ENCODE measurements around the gene AP3S2.
"Not testable (repeated sequence)": the region's sequence is repeated elsewhere in the genome, so short reads cannot be mapped to it uniquely, and the experiment has no call there.

The AP3S2 gene

GRCh38 chr15:89893696-89894447 lies at the start of gene AP3S2:
AP3S2 (minus strand) TSS chr15:89893994; CDS start chr15:89893949, 45 bp downstream.
- peak; percentile 83 for DNase-seq

GRCh38 chr15:89939910-89940309 lies 46.1 kb upstream of the AP3S2 start:
- DNase-seq, result no peak

GRCh38 chr15:89939377-89939776 lies 45.6 kb upstream of the AP3S2 start:
- DNase-seq, result not testable (repeated sequence)

GRCh38 chr15:89937365-89938350 lies 43.9 kb upstream of the AP3S2 start:
- DNase-seq, result no peak

GRCh38 chr15:89936786-89937265 lies 43.0 kb upstream of the AP3S2 start:
- no peak for DNase-seq

GRCh38 chr15:89936051-89936785 lies 42.4 kb upstream of the AP3S2 start:
- DNase-seq, result no peak

- DNase-seq, result no peak
These were observed 39.1 kb upstream of the AP3S2 start for GRCh38 chr15:89932880-89933279.

- DNase-seq, result no peak
These were observed 34.6 kb upstream of the AP3S2 start for GRCh38 chr15:89928421-89928820.

GRCh38 chr15:89926158-89926557 lies 32.4 kb upstream of the AP3S2 start:
- DNase-seq, result no peak

GRCh38 chr15:89917442-89918101 lies 23.8 kb upstream of the AP3S2 start:
- DNase-seq, result no peak

- DNase-seq, result no peak
These were observed 22.9 kb upstream of the AP3S2 start for GRCh38 chr15:89916660-89917059.

- peak; percentile 27 for DNase-seq
These were observed 19.0 kb upstream of the AP3S2 start, which contains the start of gene ARPIN for GRCh38 chr15:89912674-89913396. ARPIN (minus strand) TSS chr15:89912952; CDS start chr15:89912835, 117 bp downstream.

GRCh38 chr15:89912145-89912673 lies 18.4 kb upstream of the AP3S2 start:
- no peak for DNase-seq

GRCh38 chr15:89910891-89911626 lies 17.3 kb upstream of the AP3S2 start:
- no peak for DNase-seq

GRCh38 chr15:89909611-89910010 lies 15.8 kb upstream of the AP3S2 start:
- no peak for DNase-seq

- no peak for DNase-seq
These were observed 14.4 kb upstream of the AP3S2 start for GRCh38 chr15:89908226-89908625.

GRCh38 chr15:89907289-89907688 lies 13.5 kb upstream of the AP3S2 start:
- DNase-seq, result no peak

GRCh38 chr15:89905846-89906378 lies 12.1 kb upstream of the AP3S2 start:
- no peak for DNase-seq

- DNase-seq, result no peak
These were observed 10.7 kb upstream of the AP3S2 start for GRCh38 chr15:89904519-89904918.

- DNase-seq, result no peak
These were observed 10.0 kb upstream of the AP3S2 start for GRCh38 chr15:89903858-89904130.

Measured in NCI-H510A (cell line).